Neural cell (in vitro differentiated cells): Measurements from ENCODE around the gene ATXN7L1. TPM values are rescaled to one million over a fixed set of nuclear protein-coding genes. Genes with fewer than 3 reads are reported as not detected.
"Not testable (repeated sequence)": the region's sequence is repeated elsewhere in the genome, so short reads cannot be mapped to it uniquely, and the experiment has no call there.

Source experiments
- H2AFZ ChIP-seq: fragments of 200-600, 300-800 bp; sonication (generic), shearing (Covaris generic); 2 replicates; pipeline ENCODE4 v1.6.0; 2014; ENCODE audit warnings: low read depth, mild to moderate bottlenecking, antibody characterized with exemption, low read length, moderate library complexity
- H3F3A ChIP-seq: fragments of 200-600 bp; shearing (Covaris generic); 2 replicates; pipeline ENCODE4 v1.6.1; 2016; ENCODE audit warnings: mild to moderate bottlenecking, moderate library complexity, mixed read lengths, antibody characterized with exemption, low read length; ENCODE audit not compliant: insufficient read depth, poor library complexity, severe bottlenecking
- H3K27ac ChIP-seq: fragments of 200-600, 300-800 bp; sonication (generic), shearing (Covaris generic); 2 replicates; pipeline ENCODE4 v1.5.1; 2014; ENCODE audit warnings: mild to moderate bottlenecking, low read length, moderate library complexity
- H3K27me3 ChIP-seq: fragments of 300-800, 200-600 bp; sonication (generic), shearing (Covaris generic); 2 replicates; pipeline ENCODE4 v1.6.0; 2014; ENCODE audit warnings: mild to moderate bottlenecking, low read depth, low read length, moderate library complexity; ENCODE audit not compliant: insufficient read depth
- H3K36me3 ChIP-seq: fragments of 300-800, 200-600 bp; sonication (generic), shearing (Covaris generic); 2 replicates; pipeline ENCODE4 v1.5.1; 2014; ENCODE audit warnings: mild to moderate bottlenecking, antibody characterized with exemption, low read length, moderate library complexity; ENCODE audit not compliant: insufficient read depth
- H3K4me2 ChIP-seq: fragments of 300-800, 200-600 bp; sonication (generic), shearing (Covaris generic); 2 replicates; pipeline ENCODE4 v1.6.0; 2014; ENCODE audit warnings: mild to moderate bottlenecking, low read length
- H3K4me3 ChIP-seq: fragments of 300-800, 200-600 bp; sonication (generic), shearing (Covaris generic); 2 replicates; pipeline ENCODE4 v1.5.1; 2014; ENCODE audit warnings: mild to moderate bottlenecking, low read length, moderate library complexity
- H3K79me2 ChIP-seq: fragments of 200-600 bp; shearing (Covaris generic); replicated peaks from 2 replicates; pipeline ENCODE4 v1.6.0; 2014; ENCODE audit warnings: mild to moderate bottlenecking, low read length, moderate library complexity; ENCODE audit not compliant: insufficient read depth
- H3K9ac ChIP-seq: fragments of 300-800, 200-600 bp; sonication (generic), shearing (Covaris generic); 2 replicates; pipeline ENCODE4 v1.6.1; 2016; ENCODE audit warnings: mild to moderate bottlenecking, low read length, mixed read lengths
- H3K9me2 ChIP-seq: fragments of 200-600 bp; shearing (Covaris generic); 2 replicates; pipeline ENCODE4 v1.6.1; 2016; ENCODE audit warnings: mild to moderate bottlenecking, low read length, mixed read lengths; ENCODE audit not compliant: insufficient read depth
- H3K9me3 ChIP-seq: fragments of 200-600, 300-800 bp; sonication (generic), shearing (Covaris generic); 2 replicates; pipeline ENCODE4 v1.6.1; 2016; ENCODE audit warnings: mild to moderate bottlenecking, mixed run types, low read length, moderate library complexity, mixed read lengths
- H4K20me1 ChIP-seq: fragments of 200-600 bp; shearing (Covaris generic); 2 replicates; pipeline ENCODE4 v1.6.1; 2016; ENCODE audit warnings: mild to moderate bottlenecking, mixed run types; ENCODE audit not compliant: insufficient read depth
- CTCF ChIP-seq: fragments of 450-650 bp; IDR thresholded peaks from 2 replicates; pipeline ENCODE4 v1.5.1; 2014; ENCODE audit warnings: antibody characterized with exemption, mild to moderate bottlenecking, moderate library complexity; ENCODE audit not compliant: poor library complexity, severe bottlenecking
- EP300 ChIP-seq: fragments of 450-650 bp; conservative IDR thresholded peaks from 2 replicates; pipeline ENCODE4 v1.6.1; 2014; ENCODE audit warnings: antibody characterized with exemption, mild to moderate bottlenecking, moderate library complexity; ENCODE audit not compliant: poor library complexity, severe bottlenecking
- EZH2 ChIP-seq: fragments of 200-600, 300-800 bp; shearing (Covaris generic), sonication (generic); IDR thresholded peaks from 2 replicates; pipeline ENCODE4 v1.6.1; 2014; ENCODE audit warnings: antibody characterized with exemption, low read length, borderline replicate concordance, mild to moderate bottlenecking; ENCODE audit not compliant: insufficient read depth, poor library complexity, severe bottlenecking
- MXI1 ChIP-seq: fragments of 450-650 bp; conservative IDR thresholded peaks from 2 replicates; pipeline ENCODE4 v1.6.1; 2014; ENCODE audit warnings: antibody characterized with exemption, mild to moderate bottlenecking; ENCODE audit not compliant: poor library complexity, severe bottlenecking
- POLR2AphosphoS5 ChIP-seq: IDR thresholded peaks from 2 replicates; pipeline ENCODE4 v1.6.1; 2012
- RAD21 ChIP-seq: fragments of 450-650 bp; conservative IDR thresholded peaks from 2 replicates; pipeline ENCODE4 v1.6.1; 2014; ENCODE audit warnings: antibody characterized with exemption, mild to moderate bottlenecking, moderate library complexity
- REST ChIP-seq: IDR thresholded peaks from 2 replicates; pipeline ENCODE4 v1.6.1; 2012; ENCODE audit warnings: borderline replicate concordance
- SMC3 ChIP-seq: fragments of 450-650 bp; conservative IDR thresholded peaks from 2 replicates; pipeline ENCODE4 v1.6.1; 2014; ENCODE audit warnings: antibody characterized with exemption, mild to moderate bottlenecking, moderate library complexity; ENCODE audit not compliant: poor library complexity
- TAF1 ChIP-seq: IDR thresholded peaks from 2 replicates; pipeline ENCODE4 v1.6.1; 2012; ENCODE audit warnings: low read depth
- polyA plus RNA-seq: library from polyadenylated mRNA; depleted of rRNA; stranded (reverse); fragments of >200 nt; gene quantifications from 2 replicates; pipeline ENCODE4 v1.2.3, GENCODE V29; 2014

Gene ATXN7L1
- polyA plus RNA-seq, 1 donor from 2014 or later: 4.3 TPM

- H3K27me3 ChIP-seq: no peaks in the 10 kb centered on the region
- no peaks in the 10 kb centered on the region for H3K9me2 ChIP-seq
- H2AFZ ChIP-seq: no peak overlapping the region
- H3K9ac ChIP-seq: no peak overlapping the region
- H3K79me2 ChIP-seq: no peaks in the 10 kb centered on the region
- H3F3A ChIP-seq: no peaks in the 10 kb centered on the region
- H3K36me3 ChIP-seq: no peaks in the 10 kb centered on the region
- H3K4me3 ChIP-seq: no peak overlapping the region
- TF ChIP-seq EZH2 (no peak), SMC3 (no peak), RAD21 (no peak), REST (no peak), EP300 (no peak), CTCF (no peak), MXI1 (no peak), TAF1 (no peak), POLR2AphosphoS5 (no peak)
- peaks cover 3% of the 10 kb centered on the region for H3K9me3 ChIP-seq
- no peak overlapping the region for H3K4me2 ChIP-seq
- H3K27ac ChIP-seq: no peak overlapping the region
- H4K20me1 ChIP-seq: no peaks in the 10 kb centered on the region
These were observed 30.0 kb downstream of the ATXN7L1 start for GRCh38 chr7:105846404-105846803.

- not testable (repeated sequence) for H4K20me1 ChIP-seq, H3K4me2 ChIP-seq, H3K9me2 ChIP-seq, H3K79me2 ChIP-seq, H3K4me3 ChIP-seq, H3K36me3 ChIP-seq, H3K9ac ChIP-seq, H3K9me3 ChIP-seq, H3K27me3 ChIP-seq, H3K27ac ChIP-seq, H2AFZ ChIP-seq, H3F3A ChIP-seq
These were observed 31.7 kb downstream of the ATXN7L1 start for GRCh38 chr7:105844681-105845080.

DNA sequence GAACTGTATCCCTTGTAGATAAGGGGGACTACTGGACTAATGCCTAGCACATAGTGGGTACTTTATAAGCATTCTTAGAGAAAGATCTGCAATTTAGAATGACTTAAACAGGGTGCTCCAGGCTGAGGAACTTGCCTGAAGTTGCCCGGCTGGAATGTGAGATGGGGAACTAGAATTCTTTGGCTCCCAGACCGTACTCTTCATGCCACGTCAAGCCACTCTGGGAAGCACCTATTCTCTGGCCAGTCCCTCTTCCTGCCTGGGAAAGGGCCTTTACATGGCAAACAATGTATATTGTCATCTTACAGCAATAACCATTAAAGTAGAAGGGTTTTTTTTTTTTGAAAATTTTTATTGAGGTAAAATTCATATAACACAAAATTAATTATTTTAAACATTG is 34.5 kb downstream of the ATXN7L1 start:
- Histone ChIP-seq H3K4me2 (no peak overlapping the region), H3K79me2 (no peaks in the 10 kb centered on the region), H3K9me2 (no peaks in the 10 kb centered on the region), H3K36me3 (no peaks in the 10 kb centered on the region), H3K4me3 (no peak overlapping the region), H2AFZ (no peak overlapping the region), H3F3A (no peaks in the 10 kb centered on the region), H3K27me3 (no peaks in the 10 kb centered on the region), H4K20me1 (no peaks in the 10 kb centered on the region), H3K27ac (no peak overlapping the region), H3K9me3 (peaks cover 3% of the 10 kb centered on the region), H3K9ac (no peak overlapping the region)
- TF ChIP-seq TAF1 (no peak), SMC3 (no peak), RAD21 (no peak), CTCF (no peak), EP300 (no peak), EZH2 (no peak), MXI1 (no peak), REST (no peak), POLR2AphosphoS5 (no peak)
